K562 (cell line): Measurements from ENCODE around the gene KMO. TPM values are rescaled to one million over a fixed set of nuclear protein-coding genes. Genes with fewer than 3 reads are reported as not detected.

Source experiments
- CREB3 ChIP-seq: fragments of 450-650 bp; conservative IDR thresholded peaks from 2 replicates; pipeline ENCODE4 v1.6.1; 2016; ENCODE audit warnings: missing genetic modification characterization, low read depth, mild to moderate bottlenecking, missing compliant biosample characterization, moderate library complexity
- CTBP1 ChIP-seq: fragments of 450-650 bp; IDR thresholded peaks from 2 replicates; pipeline ENCODE4 v1.6.1; 2016; ENCODE audit warnings: borderline replicate concordance
- HES1 ChIP-seq: fragments of 450-650 bp; IDR thresholded peaks from 2 replicates; pipeline ENCODE4 v1.6.1; 2016; ENCODE audit warnings: low read depth, mild to moderate bottlenecking, moderate library complexity
- HNRNPL ChIP-seq: fragments of 200-400 bp; formaldehyde crosslinking; IDR thresholded peaks from 2 replicates; pipeline ENCODE4 v1.6.1; 2017; ENCODE audit warnings: low read depth, mild to moderate bottlenecking, low read length
- HOMEZ ChIP-seq: fragments of 250-450 bp; sonication (Bioruptor Pico); IDR thresholded peaks from 2 replicates; pipeline ENCODE4 v1.4.0; 2020; ENCODE audit warnings: mild to moderate bottlenecking, moderate library complexity
- MTA1 ChIP-seq: fragments of 450-650 bp; IDR thresholded peaks from 2 replicates; pipeline ENCODE4 v1.6.1; 2017; ENCODE audit warnings: borderline replicate concordance
- NEUROD1 ChIP-seq: fragments of 150-350 bp; IDR thresholded peaks from 2 replicates; pipeline ENCODE4 v1.6.1; 2014; ENCODE audit warnings: borderline replicate concordance, low read length, low read depth; ENCODE audit not compliant: partially characterized antibody
- RCOR1 ChIP-seq, 2 experiments: IDR thresholded peaks; 2 replicates each; pipeline ENCODE4 v1.6.1; 2012; ENCODE audit warnings: low read depth in 2 of 2, low read length in 2 of 2, borderline replicate concordance in 1 of 2, improper control_type of control experiment in 1 of 2
- XRCC3 ChIP-seq: fragments of 450-650 bp; IDR thresholded peaks from 2 replicates; pipeline ENCODE4 v1.6.1; 2017; ENCODE audit warnings: mild to moderate bottlenecking, moderate library complexity
- ZFX ChIP-seq: sonication (generic); formaldehyde crosslinking; IDR thresholded peaks from 2 replicates; pipeline ENCODE4 v1.8.0; 2022; ENCODE audit warnings: mild to moderate bottlenecking, missing genetic modification reagents, moderate library complexity
- polyA plus RNA-seq, 8 experiments: library from polyadenylated mRNA; depleted of rRNA in 4 of 8; stranded (reverse) in 5 of 8; unstranded in 3 of 8; fragments of >200 nt; fragmentation: Nextera tagmentation in 2 of 8; fragmentation: Illumina TruSeq in 1 of 8; extraction: Ambion mirVana in 2 of 8; extraction: Trizol in 1 of 8; gene quantifications; 2 replicates each; pipeline versions ENCODE4 v1.2.1 to v1.2.3, GENCODE V29; 2011 to 2014; ENCODE audit warnings: inconsistent platforms in 1 of 8, missing spikeins in 1 of 8
- total RNA-seq, 7 experiments: library from RNA; depleted of rRNA in 6 of 7; stranded (reverse); fragments of >200 nt in 6 of 7; fragmentation: Illumina TruSeq in 2 of 7; extraction: Trizol in 2 of 7; gene quantifications; 2 replicates each; pipeline versions ENCODE4 v1.2.1 to v1.2.3, GENCODE V29; 2011 to 2021; ENCODE audit warnings: low replicate concordance in 1 of 7
- TF ChIP-seq, protein P1 (sequence below): fragments of 450-650 bp; IDR thresholded peaks from 2 replicates; pipeline ENCODE4 v1.6.1; 2016; ENCODE audit warnings: mild to moderate bottlenecking, moderate library complexity

Gene KMO
- total and polyA plus RNA-seq, 9 of the 15 experiments (the other 6 are each of a cell fraction or from before 2014, with no cell fraction given) = 0.01 to 0.11 (median 0.01) TPM; not detected in 6

GRCh38 chr1:241551759-241552638, 19.8 kb downstream of the KMO start (continued):
- TF ChIP-seq, protein P1, sequence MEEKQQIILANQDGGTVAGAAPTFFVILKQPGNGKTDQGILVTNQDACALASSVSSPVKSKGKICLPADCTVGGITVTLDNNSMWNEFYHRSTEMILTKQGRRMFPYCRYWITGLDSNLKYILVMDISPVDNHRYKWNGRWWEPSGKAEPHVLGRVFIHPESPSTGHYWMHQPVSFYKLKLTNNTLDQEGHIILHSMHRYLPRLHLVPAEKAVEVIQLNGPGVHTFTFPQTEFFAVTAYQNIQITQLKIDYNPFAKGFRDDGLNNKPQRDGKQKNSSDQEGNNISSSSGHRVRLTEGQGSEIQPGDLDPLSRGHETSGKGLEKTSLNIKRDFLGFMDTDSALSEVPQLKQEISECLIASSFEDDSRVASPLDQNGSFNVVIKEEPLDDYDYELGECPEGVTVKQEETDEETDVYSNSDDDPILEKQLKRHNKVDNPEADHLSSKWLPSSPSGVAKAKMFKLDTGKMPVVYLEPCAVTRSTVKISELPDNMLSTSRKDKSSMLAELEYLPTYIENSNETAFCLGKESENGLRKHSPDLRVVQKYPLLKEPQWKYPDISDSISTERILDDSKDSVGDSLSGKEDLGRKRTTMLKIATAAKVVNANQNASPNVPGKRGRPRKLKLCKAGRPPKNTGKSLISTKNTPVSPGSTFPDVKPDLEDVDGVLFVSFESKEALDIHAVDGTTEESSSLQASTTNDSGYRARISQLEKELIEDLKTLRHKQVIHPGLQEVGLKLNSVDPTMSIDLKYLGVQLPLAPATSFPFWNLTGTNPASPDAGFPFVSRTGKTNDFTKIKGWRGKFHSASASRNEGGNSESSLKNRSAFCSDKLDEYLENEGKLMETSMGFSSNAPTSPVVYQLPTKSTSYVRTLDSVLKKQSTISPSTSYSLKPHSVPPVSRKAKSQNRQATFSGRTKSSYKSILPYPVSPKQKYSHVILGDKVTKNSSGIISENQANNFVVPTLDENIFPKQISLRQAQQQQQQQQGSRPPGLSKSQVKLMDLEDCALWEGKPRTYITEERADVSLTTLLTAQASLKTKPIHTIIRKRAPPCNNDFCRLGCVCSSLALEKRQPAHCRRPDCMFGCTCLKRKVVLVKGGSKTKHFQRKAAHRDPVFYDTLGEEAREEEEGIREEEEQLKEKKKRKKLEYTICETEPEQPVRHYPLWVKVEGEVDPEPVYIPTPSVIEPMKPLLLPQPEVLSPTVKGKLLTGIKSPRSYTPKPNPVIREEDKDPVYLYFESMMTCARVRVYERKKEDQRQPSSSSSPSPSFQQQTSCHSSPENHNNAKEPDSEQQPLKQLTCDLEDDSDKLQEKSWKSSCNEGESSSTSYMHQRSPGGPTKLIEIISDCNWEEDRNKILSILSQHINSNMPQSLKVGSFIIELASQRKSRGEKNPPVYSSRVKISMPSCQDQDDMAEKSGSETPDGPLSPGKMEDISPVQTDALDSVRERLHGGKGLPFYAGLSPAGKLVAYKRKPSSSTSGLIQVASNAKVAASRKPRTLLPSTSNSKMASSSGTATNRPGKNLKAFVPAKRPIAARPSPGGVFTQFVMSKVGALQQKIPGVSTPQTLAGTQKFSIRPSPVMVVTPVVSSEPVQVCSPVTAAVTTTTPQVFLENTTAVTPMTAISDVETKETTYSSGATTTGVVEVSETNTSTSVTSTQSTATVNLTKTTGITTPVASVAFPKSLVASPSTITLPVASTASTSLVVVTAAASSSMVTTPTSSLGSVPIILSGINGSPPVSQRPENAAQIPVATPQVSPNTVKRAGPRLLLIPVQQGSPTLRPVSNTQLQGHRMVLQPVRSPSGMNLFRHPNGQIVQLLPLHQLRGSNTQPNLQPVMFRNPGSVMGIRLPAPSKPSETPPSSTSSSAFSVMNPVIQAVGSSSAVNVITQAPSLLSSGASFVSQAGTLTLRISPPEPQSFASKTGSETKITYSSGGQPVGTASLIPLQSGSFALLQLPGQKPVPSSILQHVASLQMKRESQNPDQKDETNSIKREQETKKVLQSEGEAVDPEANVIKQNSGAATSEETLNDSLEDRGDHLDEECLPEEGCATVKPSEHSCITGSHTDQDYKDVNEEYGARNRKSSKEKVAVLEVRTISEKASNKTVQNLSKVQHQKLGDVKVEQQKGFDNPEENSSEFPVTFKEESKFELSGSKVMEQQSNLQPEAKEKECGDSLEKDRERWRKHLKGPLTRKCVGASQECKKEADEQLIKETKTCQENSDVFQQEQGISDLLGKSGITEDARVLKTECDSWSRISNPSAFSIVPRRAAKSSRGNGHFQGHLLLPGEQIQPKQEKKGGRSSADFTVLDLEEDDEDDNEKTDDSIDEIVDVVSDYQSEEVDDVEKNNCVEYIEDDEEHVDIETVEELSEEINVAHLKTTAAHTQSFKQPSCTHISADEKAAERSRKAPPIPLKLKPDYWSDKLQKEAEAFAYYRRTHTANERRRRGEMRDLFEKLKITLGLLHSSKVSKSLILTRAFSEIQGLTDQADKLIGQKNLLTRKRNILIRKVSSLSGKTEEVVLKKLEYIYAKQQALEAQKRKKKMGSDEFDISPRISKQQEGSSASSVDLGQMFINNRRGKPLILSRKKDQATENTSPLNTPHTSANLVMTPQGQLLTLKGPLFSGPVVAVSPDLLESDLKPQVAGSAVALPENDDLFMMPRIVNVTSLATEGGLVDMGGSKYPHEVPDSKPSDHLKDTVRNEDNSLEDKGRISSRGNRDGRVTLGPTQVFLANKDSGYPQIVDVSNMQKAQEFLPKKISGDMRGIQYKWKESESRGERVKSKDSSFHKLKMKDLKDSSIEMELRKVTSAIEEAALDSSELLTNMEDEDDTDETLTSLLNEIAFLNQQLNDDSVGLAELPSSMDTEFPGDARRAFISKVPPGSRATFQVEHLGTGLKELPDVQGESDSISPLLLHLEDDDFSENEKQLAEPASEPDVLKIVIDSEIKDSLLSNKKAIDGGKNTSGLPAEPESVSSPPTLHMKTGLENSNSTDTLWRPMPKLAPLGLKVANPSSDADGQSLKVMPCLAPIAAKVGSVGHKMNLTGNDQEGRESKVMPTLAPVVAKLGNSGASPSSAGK = peak; percentile 33; the same call in 1 of the 2 replicates
- no peak for TF ChIP-seq XRCC3
- peak; percentile 75; the same call in 1 of the 2 replicates for TF ChIP-seq ZFX (CRISPR knock-in tag)
- TF ChIP-seq NEUROD1 = peak; percentile 38
- TF ChIP-seq HES1 = no peak; the same call in 1 of the 2 replicates
- peak; percentile 84; the same call in 1 of the 2 replicates for TF ChIP-seq CTBP1
- TF ChIP-seq HNRNPL = no peak
- peak in 1 of 2 experiments; percentile 82; a peak in 2 of 4 replicates for TF ChIP-seq RCOR1 (IDR thresholded peaks at IDR 0.05; ENCODE audit: borderline replicate concordance in 1 of 2, low read depth in 2 of 2, low read length in 2 of 2)
- TF ChIP-seq CREB3 = peak; percentile 66; the same call in 1 of the 2 replicates
- no peak for TF ChIP-seq HOMEZ
- peak; percentile 83 for TF ChIP-seq MTA1
